ENCODE data around the gene C22orf39.
A peak's percentile ranks its signal among the peaks of the same experiment; 100 is the strongest.

The C22orf39 gene, protein sequence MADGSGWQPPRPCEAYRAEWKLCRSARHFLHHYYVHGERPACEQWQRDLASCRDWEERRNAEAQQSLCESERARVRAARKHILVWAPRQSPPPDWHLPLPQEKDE

GRCh38 chr22:19447330-19448075 is at the start of gene C22orf39:
TSS of gene C22orf39 (minus strand) at chr22:19447711. CDS start at chr22:19447688, 23 bp downstream.
- peaks cover 60% of the 10 kb centered on the region for H3K36me3 ChIP-seq (ENCODE audit: insufficient read depth, insufficient read length, low read length)

GRCh38 chr22:19497245-19497644 is 49.7 kb upstream of the C22orf39 start:
- no peak for DNase-seq (ENCODE audit: low read depth, low spot score)
- peaks cover 75% of the 10 kb centered on the region for H3K36me3 ChIP-seq (ENCODE audit: insufficient read depth, insufficient read length, low read length)
- TF ChIP-seq YY1 (IDR thresholded peaks at IDR 0.05; ENCODE audit: insufficient read depth, insufficient read length) (no peak), ZNF274 (IDR thresholded peaks at IDR 0.05; ENCODE audit: low read depth, low read length) (no peak), SUZ12 (IDR thresholded peaks at IDR 0.05; ENCODE audit: extremely low read depth, insufficient read depth, insufficient read length) (no peak)
- no peaks in the 10 kb centered on the region for H3K4me1 ChIP-seq (ENCODE audit: insufficient read depth, insufficient read length)
- H3K27me3 ChIP-seq (ENCODE audit: insufficient read depth, insufficient read length) = no peaks in the 10 kb centered on the region
- no peak overlapping the region for H3K9ac ChIP-seq (ENCODE audit: insufficient read length, low read depth)
- no peaks in the 10 kb centered on the region for H3K9me3 ChIP-seq (ENCODE audit: insufficient read depth, low read length)
- H3K4me3 ChIP-seq (ENCODE audit: insufficient read length, low read depth) = no peak overlapping the region

More at GRCh38 chr22:19447330-19448075, at the start of gene C22orf39:
- peak; percentile 83 for DNase-seq (ENCODE audit: low read depth, low spot score)
- Histone ChIP-seq H3K9me3 (ENCODE audit: insufficient read depth, low read length) (no peaks in the 10 kb centered on the region), H3K27me3 (ENCODE audit: insufficient read depth, insufficient read length) (no peaks in the 10 kb centered on the region), H3K9ac (ENCODE audit: insufficient read length, low read depth) (peak within 1 kb of the TSS; percentile 93), H3K4me3 (ENCODE audit: insufficient read length, low read depth) (peak within 1 kb of the TSS; percentile 54), H3K4me1 (ENCODE audit: insufficient read depth, insufficient read length) (peaks cover 5% of the 10 kb centered on the region)
- TF ChIP-seq SUZ12 (IDR thresholded peaks at IDR 0.05; ENCODE audit: extremely low read depth, insufficient read depth, insufficient read length) = no peak
- peak; percentile 74 for TF ChIP-seq YY1 (IDR thresholded peaks at IDR 0.05; ENCODE audit: insufficient read depth, insufficient read length)

- no peaks in the 10 kb centered on the region for H3K9me3 ChIP-seq (ENCODE audit: insufficient read depth, low read length)
- DNase-seq (ENCODE audit: low read depth, low spot score) = no peak
- H3K36me3 ChIP-seq (ENCODE audit: insufficient read depth, insufficient read length, low read length) = peaks cover 72% of the 10 kb centered on the region
- H3K4me3 ChIP-seq (ENCODE audit: insufficient read length, low read depth) = no peak overlapping the region
- no peaks in the 10 kb centered on the region for H3K4me1 ChIP-seq (ENCODE audit: insufficient read depth, insufficient read length)
- TF ChIP-seq YY1 (IDR thresholded peaks at IDR 0.05; ENCODE audit: insufficient read depth, insufficient read length) (no peak), SUZ12 (IDR thresholded peaks at IDR 0.05; ENCODE audit: extremely low read depth, insufficient read depth, insufficient read length) (no peak), ZNF274 (IDR thresholded peaks at IDR 0.05; ENCODE audit: low read depth, low read length) (no peak)
- no peaks in the 10 kb centered on the region for H3K27me3 ChIP-seq (ENCODE audit: insufficient read depth, insufficient read length)
- no peak overlapping the region for H3K9ac ChIP-seq (ENCODE audit: insufficient read length, low read depth)
These were observed 48.8 kb upstream of the C22orf39 start for GRCh38 chr22:19496324-19496630.

DNA sequence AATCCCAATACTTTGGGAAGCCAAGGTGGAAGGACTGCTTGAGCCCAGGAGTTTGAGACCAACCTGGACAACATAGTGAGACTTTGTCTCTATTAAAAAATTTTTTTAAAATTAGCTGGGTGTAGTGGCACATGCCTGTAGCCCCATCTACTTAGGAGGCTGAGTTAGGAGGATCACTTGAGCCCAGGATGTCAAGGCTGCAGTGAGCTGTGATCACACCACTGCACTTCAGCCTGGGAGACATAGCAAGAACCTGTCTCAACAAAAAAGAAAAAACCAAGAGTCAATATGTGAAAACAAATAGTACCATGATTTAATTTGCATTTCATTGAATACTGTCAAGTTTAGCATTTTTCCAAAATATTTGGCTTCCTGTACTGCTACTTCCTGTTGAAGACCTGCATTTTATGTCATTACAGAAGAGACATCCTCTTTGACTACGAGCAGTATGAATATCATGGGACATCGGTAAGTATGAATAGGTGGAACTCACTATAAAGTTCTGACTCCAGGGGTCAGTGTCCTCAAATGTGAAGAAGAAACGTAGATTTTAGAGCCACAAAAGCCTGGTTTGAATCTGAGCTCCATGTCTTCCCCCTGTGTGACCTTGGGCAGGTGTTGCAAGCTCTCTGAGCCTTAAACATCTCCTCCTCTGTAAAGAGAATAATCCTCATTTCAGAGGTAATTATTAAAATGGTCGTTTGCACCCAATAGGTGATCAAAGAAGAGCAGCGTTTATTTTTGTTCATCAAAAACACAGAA is 48.2 kb upstream of the C22orf39 start:
- DNase-seq (ENCODE audit: low read depth, low spot score) = no peak
- Histone ChIP-seq H3K4me1 (ENCODE audit: insufficient read depth, insufficient read length) (no peaks in the 10 kb centered on the region), H3K9ac (ENCODE audit: insufficient read length, low read depth) (no peak overlapping the region), H3K9me3 (ENCODE audit: insufficient read depth, low read length) (no peaks in the 10 kb centered on the region), H3K36me3 (ENCODE audit: insufficient read depth, insufficient read length, low read length) (peaks cover 70% of the 10 kb centered on the region), H3K27me3 (ENCODE audit: insufficient read depth, insufficient read length) (no peaks in the 10 kb centered on the region), H3K4me3 (ENCODE audit: insufficient read length, low read depth) (no peak overlapping the region)
- no peak for TF ChIP-seq SUZ12 (IDR thresholded peaks at IDR 0.05; ENCODE audit: extremely low read depth, insufficient read depth, insufficient read length)
- TF ChIP-seq ZNF274 (IDR thresholded peaks at IDR 0.05; ENCODE audit: low read depth, low read length) = no peak
- no peak for TF ChIP-seq YY1 (IDR thresholded peaks at IDR 0.05; ENCODE audit: insufficient read depth, insufficient read length)

GRCh38 chr22:19494676-19495173 is 47.2 kb upstream of the C22orf39 start:
- TF ChIP-seq YY1 (IDR thresholded peaks at IDR 0.05; ENCODE audit: insufficient read depth, insufficient read length) (no peak), ZNF274 (IDR thresholded peaks at IDR 0.05; ENCODE audit: low read depth, low read length) (no peak), SUZ12 (IDR thresholded peaks at IDR 0.05; ENCODE audit: extremely low read depth, insufficient read depth, insufficient read length) (no peak)
- DNase-seq (ENCODE audit: low read depth, low spot score) = no peak
- Histone ChIP-seq H3K36me3 (ENCODE audit: insufficient read depth, insufficient read length, low read length) (peaks cover 68% of the 10 kb centered on the region), H3K9ac (ENCODE audit: insufficient read length, low read depth) (no peak overlapping the region), H3K9me3 (ENCODE audit: insufficient read depth, low read length) (no peaks in the 10 kb centered on the region), H3K4me3 (ENCODE audit: insufficient read length, low read depth) (no peak overlapping the region), H3K27me3 (ENCODE audit: insufficient read depth, insufficient read length) (no peaks in the 10 kb centered on the region), H3K4me1 (ENCODE audit: insufficient read depth, insufficient read length) (no peaks in the 10 kb centered on the region)

GRCh38 chr22:19494001-19494560 is 46.6 kb upstream of the C22orf39 start:
- no peak for TF ChIP-seq ZNF274 (IDR thresholded peaks at IDR 0.05; ENCODE audit: low read depth, low read length)
- Histone ChIP-seq H3K9ac (ENCODE audit: insufficient read length, low read depth) (no peak overlapping the region), H3K4me1 (ENCODE audit: insufficient read depth, insufficient read length) (no peaks in the 10 kb centered on the region), H3K4me3 (ENCODE audit: insufficient read length, low read depth) (no peak overlapping the region), H3K27me3 (ENCODE audit: insufficient read depth, insufficient read length) (no peaks in the 10 kb centered on the region), H3K9me3 (ENCODE audit: insufficient read depth, low read length) (no peaks in the 10 kb centered on the region), H3K36me3 (ENCODE audit: insufficient read depth, insufficient read length, low read length) (peaks cover 67% of the 10 kb centered on the region)
- DNase-seq (ENCODE audit: low read depth, low spot score) = no peak

All from NT2/D1 (cell line).